Activated CD4-positive, CD25-positive, alpha-beta regulatory T cell treated with anti-CD3 and anti-CD28 coated beads, Interleukin-2, amount 50 U/mL, for 24 hours (primary cell): ENCODE measurements around the gene TXNDC16.

Experiments
- ATAC-seq, 2 donors: fragments of 150-1000 bp; cut with Tn5 transposase; one replicate each; pipeline ENCODE4 v1.10.0; 2021; ENCODE audit warnings: mild to moderate bottlenecking in 1 of 2, moderate library complexity in 1 of 2

Gene TXNDC16

GRCh38 chr14:52446355-52446754 lies 106.0 kb downstream of the TXNDC16 start:
- ATAC-seq, result no peak

GRCh38 chr14:52443506-52443905 lies 108.8 kb downstream of the TXNDC16 start:
- ATAC-seq, result no peak

- ATAC-seq, result no peak
Observed at GRCh38 chr14:52442602-52443001, 109.7 kb downstream of the TXNDC16 start.

- no peak for ATAC-seq
Observed at GRCh38 chr14:52442166-52442565, 110.1 kb downstream of the TXNDC16 start.

- ATAC-seq, result no peak
Observed at GRCh38 chr14:52439476-52439875, 112.8 kb downstream of the TXNDC16 start.

- ATAC-seq, result no peak
Observed at GRCh38 chr14:52434955-52435354, 117.3 kb downstream of the TXNDC16 start.

GRCh38 chr14:52430474-52430873 lies 121.8 kb downstream of the TXNDC16 start:
- ATAC-seq, result no peak

GRCh38 chr14:52429451-52429850 lies 122.9 kb downstream of the TXNDC16 start:
- ATAC-seq, result no peak

- ATAC-seq, result no peak
Observed at GRCh38 chr14:52427460-52427859, 124.8 kb downstream of the TXNDC16 start.

GRCh38 chr14:52422650-52423356 lies 129.5 kb downstream of the TXNDC16 start:
- ATAC-seq, result no peak

GRCh38 chr14:52417139-52417538 lies 135.2 kb downstream of the TXNDC16 start:
- ATAC-seq, result no peak

- ATAC-seq, result peak; percentile 84 to 88
Observed at GRCh38 chr14:52413729-52414408, 138.4 kb downstream of the TXNDC16 start.

- no peak for ATAC-seq
Observed at GRCh38 chr14:52412426-52412825, 139.9 kb downstream of the TXNDC16 start.

- no peak for ATAC-seq
Observed at GRCh38 chr14:52405314-52405713, 147.0 kb downstream of the TXNDC16 start.

- ATAC-seq, result peak; percentile 89 to 93
Observed at GRCh38 chr14:52402812-52403526, 149.3 kb downstream of the TXNDC16 start.

GRCh38 chr14:52400846-52401245 lies 151.5 kb downstream of the TXNDC16 start:
- no peak for ATAC-seq

- no peak for ATAC-seq
Observed at GRCh38 chr14:52399921-52400595, 152.2 kb downstream of the TXNDC16 start.

- no peak for ATAC-seq
Observed at GRCh38 chr14:52399104-52399503, 153.2 kb downstream of the TXNDC16 start.

- ATAC-seq, result no peak
Observed at GRCh38 chr14:52397844-52398243, 154.5 kb downstream of the TXNDC16 start.

- no peak for ATAC-seq
Observed at GRCh38 chr14:52395728-52396127, 156.6 kb downstream of the TXNDC16 start.

GRCh38 chr14:52391881-52392615 lies 160.3 kb downstream of the TXNDC16 start:
- ATAC-seq, result no peak
